Measurements from ENCODE around the gene CLDN12.

The CLDN12 gene

DNA sequence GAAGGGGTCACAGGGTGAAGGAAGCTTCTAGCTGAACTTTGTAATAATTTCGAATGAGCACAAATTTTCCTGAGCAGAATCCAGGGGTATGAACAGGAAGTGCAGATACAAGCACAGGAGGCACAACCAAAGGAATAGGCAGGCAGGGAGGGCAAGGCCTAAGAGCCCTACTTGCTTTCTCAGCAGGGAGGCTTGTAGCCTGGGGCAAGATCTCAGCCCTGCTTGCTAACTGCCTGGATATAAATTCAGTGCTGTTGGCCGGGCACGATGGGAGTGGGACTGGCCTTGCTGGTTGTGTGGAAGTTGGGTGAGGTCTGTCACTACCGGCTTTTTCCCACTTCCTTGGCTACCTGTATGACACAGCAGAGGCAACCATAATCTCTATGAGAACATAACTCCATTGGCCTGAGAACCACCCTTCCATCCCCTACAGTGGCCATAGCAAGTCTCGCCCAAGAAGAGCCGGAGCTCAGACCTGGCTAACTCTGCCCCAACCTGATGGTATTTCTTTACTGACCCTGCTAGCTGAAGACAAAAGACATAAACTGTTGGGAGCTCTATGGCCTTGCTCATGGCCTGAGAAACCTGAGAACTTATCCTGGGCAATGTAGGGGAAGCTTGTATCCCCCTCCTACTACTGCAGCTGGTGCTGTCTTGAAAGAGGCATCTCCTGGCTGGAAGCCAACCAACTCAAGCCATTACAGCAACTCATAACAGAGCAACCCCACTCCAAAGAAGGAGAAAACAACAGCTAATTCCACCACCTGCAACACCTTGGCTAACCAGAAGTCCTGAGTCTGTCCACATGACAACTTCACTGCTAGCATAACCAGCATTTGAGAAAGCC, 27.6 kb downstream of the CLDN12 start:
- TF ChIP-seq CTCF (conservative IDR thresholded peaks at IDR 0.05; ENCODE audit: low read length), result no peak
- DNase-seq (ENCODE audit: low read depth), result no peak

DNA sequence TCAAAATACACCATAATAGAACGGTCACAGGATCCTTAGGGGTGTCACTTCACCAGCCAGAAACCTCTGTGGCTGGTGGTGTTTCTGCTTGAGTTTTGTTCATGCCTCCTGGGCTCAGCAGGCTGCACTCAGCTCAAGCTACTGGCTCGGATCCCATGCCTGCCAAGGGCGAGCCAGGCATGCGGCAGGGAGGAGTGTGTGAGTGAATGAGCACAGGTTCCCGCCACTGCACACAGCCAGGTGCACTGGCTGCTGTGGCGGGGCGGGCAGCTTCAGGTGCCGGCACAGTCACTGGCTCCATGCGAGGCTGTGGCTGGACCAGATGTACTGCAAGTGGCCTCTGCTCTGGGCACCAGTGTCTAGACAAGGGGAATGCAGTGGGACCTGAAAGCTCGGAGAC, 29.5 kb downstream of the CLDN12 start:
- DNase-seq (ENCODE audit: low read depth), result no peak
- TF ChIP-seq CTCF (conservative IDR thresholded peaks at IDR 0.05; ENCODE audit: low read length), result no peak
- H3K4me3 ChIP-seq (ENCODE audit: low read length), result no peak overlapping the region

More for the DNA sequence above, 27.6 kb downstream of the CLDN12 start:
- H3K4me3 ChIP-seq (ENCODE audit: low read length), result no peak overlapping the region

DNA sequence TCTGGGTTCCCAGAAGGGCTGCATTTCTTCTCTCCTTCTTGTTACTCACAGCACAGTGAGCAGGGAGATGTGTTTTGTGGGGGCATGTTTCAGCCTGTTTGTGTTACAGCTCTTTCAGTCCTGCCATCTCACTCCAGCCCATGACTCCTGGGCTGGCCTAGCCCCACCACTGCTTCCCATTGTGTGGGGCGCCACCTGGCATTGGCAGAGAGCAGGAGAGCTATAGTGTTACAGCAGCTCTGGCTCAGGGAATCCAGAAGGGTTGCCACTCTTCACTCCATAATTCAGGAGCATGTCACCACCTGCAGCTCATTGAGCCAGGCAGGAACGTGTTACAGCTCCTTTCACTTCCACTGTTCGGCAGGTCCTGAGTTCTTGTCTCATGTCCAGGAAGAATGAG, 30.0 kb downstream of the CLDN12 start:
- H3K4me3 ChIP-seq (ENCODE audit: low read length), result no peak overlapping the region
- TF ChIP-seq CTCF (conservative IDR thresholded peaks at IDR 0.05; ENCODE audit: low read length), result no peak
- DNase-seq (ENCODE audit: low read depth), result no peak

- TF ChIP-seq CTCF (conservative IDR thresholded peaks at IDR 0.05; ENCODE audit: low read length), result no peak
- no peak for DNase-seq (ENCODE audit: low read depth)
- no peak overlapping the region for H3K4me3 ChIP-seq (ENCODE audit: low read length)
Observed at GRCh38 chr7:90445633-90446032, 42.4 kb downstream of the CLDN12 start.

DNA sequence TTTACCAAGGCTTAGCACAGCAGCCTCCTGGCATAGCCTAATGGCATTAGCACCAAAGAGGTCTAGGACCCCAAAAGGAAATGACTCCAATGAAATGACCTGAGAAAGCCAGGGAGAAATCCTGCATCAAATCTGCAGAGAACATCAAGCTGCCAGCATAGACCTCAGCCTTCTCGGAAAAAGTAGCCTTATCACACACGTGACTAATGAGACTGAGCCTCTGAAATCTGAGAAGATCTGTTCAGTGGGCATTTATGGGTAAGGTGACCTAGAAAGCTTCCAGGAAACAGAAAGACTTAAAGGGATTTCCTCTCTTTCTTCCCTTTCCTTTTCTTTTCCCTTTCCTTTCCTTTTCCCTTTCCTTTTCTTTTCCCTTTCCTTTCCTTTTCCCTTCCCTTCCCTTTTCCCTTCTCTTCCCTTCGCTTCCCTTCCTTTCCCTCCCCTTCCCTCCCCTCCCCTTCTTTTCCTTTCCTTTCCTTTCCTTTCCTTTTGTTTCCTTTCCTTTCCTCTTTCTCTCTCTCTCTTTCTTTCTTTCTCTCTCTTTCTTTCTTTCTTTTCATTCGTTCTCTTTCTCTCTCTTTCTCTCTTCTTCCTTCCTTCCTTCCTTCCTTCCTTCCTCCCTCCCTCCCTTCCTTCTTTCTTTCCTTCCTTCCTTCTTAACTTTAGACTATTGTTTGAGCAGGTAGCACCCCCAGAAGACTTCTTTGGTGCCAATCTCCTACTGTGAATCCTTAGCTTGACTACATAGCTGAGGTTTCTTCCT, 43.1 kb downstream of the CLDN12 start:
- no peak for TF ChIP-seq CTCF (conservative IDR thresholded peaks at IDR 0.05; ENCODE audit: low read length)
- no peak for DNase-seq (ENCODE audit: low read depth)

GRCh38 chr7:90453259-90453891, 50.1 kb downstream of the CLDN12 start:
- TF ChIP-seq CTCF (conservative IDR thresholded peaks at IDR 0.05; ENCODE audit: low read length), result no peak
- no peak overlapping the region for H3K4me3 ChIP-seq (ENCODE audit: low read length)
- DNase-seq (ENCODE audit: low read depth), result no peak

More for the DNA sequence above, 43.1 kb downstream of the CLDN12 start:
- no peak overlapping the region for H3K4me3 ChIP-seq (ENCODE audit: low read length)

All from AG10803 (cell line).